Activated CD4-positive, alpha-beta T cell treated with anti-CD3 and anti-CD28 coated beads, Interleukin-2, amount 10 ng/mL, durations not matched to agents 7 days and 5 days (primary cell): ENCODE results near the gene PLCB3. TPM values are rescaled to one million over a fixed set of nuclear protein-coding genes. Genes with fewer than 3 reads are reported as not detected.

Experiments
- CTCF ChIA-PET: fragments of 350-600 bp; sonication (Branson Sonifier 250); formaldehyde crosslinking; loops from one replicate; lab custom pipeline; 2021; ENCODE audit warnings: antibody characterized with exemption; lab: Charles Lee
- POLR2A ChIA-PET: fragments of 350-600 bp; sonication (Branson Sonifier 250); formaldehyde crosslinking; loops from one replicate; lab custom pipeline; 2021; ENCODE audit warnings: antibody characterized with exemption; lab: Charles Lee
- DNase-seq: peaks from one replicate; pipeline ENCODE4 v3.0.0-alpha.2; 2020
- H3K27ac Mint-ChIP-seq: one replicate; pipeline ENCODE4 v1.8.0; 2021; ENCODE audit warnings: mild to moderate bottlenecking, moderate library complexity, mixed read lengths
- H3K27me3 Mint-ChIP-seq: one replicate; pipeline ENCODE4 v1.8.0; 2021; ENCODE audit warnings: mixed read lengths
- H3K36me3 Mint-ChIP-seq: one replicate; pipeline ENCODE4 v1.8.0; 2021; ENCODE audit warnings: low read depth, mixed read lengths
- H3K4me1 Mint-ChIP-seq: one replicate; pipeline ENCODE4 v1.8.0; 2021; ENCODE audit warnings: mixed read lengths
- H3K4me3 Mint-ChIP-seq: one replicate; pipeline ENCODE4 v1.8.0; 2021; ENCODE audit warnings: mild to moderate bottlenecking, moderate library complexity, mixed read lengths
- H3K9me3 Mint-ChIP-seq: one replicate; pipeline ENCODE4 v1.8.0; 2021; ENCODE audit warnings: mixed read lengths
- total RNA-seq, 2 experiments: library from RNA; stranded (reverse); gene quantifications; one replicate each; pipeline ENCODE4 v1.2.3, GENCODE V29; 2021

The PLCB3 gene
- total RNA-seq, 2 experiments from 2014 or later, result 11.6 to 12.4 TPM

GRCh38 chr11:64297699-64298358 lies 46.5 kb downstream of the PLCB3 start:
- no peaks in the 10 kb centered on the region for H3K36me3 Mint-ChIP-seq
- peaks cover 22% of the 10 kb centered on the region for H3K4me1 Mint-ChIP-seq
- CTCF ChIA-PET, result interaction anchor here (2.0 kb wide), 1 partner anchor 12 kb away, joined by 6 read pairs; the partner anchor contains the start of gene GPR137
- POLR2A ChIA-PET, result no interaction called here
- H3K27ac Mint-ChIP-seq, result no peak overlapping the region
- no peak overlapping the region for H3K4me3 Mint-ChIP-seq
- DNase-seq, result no peak
- H3K9me3 Mint-ChIP-seq, result no peaks in the 10 kb centered on the region
- peaks cover 79% of the 10 kb centered on the region for H3K27me3 Mint-ChIP-seq

GRCh38 chr11:64298966-64299846 lies 47.9 kb downstream of the PLCB3 start:
- no peaks in the 10 kb centered on the region for H3K9me3 Mint-ChIP-seq
- H3K27ac Mint-ChIP-seq, result peak overlapping the region; percentile 54
- H3K4me3 Mint-ChIP-seq, result peak overlapping the region; percentile 25
- no peaks in the 10 kb centered on the region for H3K36me3 Mint-ChIP-seq
- H3K4me1 Mint-ChIP-seq, result peaks cover 33% of the 10 kb centered on the region
- peaks cover 65% of the 10 kb centered on the region for H3K27me3 Mint-ChIP-seq
- no peak for DNase-seq
- ChIA-PET CTCF (interaction anchor here (1.0 to 2.0 kb wide), 2 partner anchors 10 to 13 kb away, joined by 3 to 6 read pairs; partner anchors contain the start of gene GPR137), POLR2A (no interaction called here)

GRCh38 chr11:64299847-64300648 lies 48.7 kb downstream of the PLCB3 start, which contains the start of gene CATSPERZ:
Gene CATSPERZ, plus strand, starts transcription at chr11:64300358. Its CDS starts 53 bp downstream, at chr11:64300411.
- peak within 1 kb of the TSS; percentile 53 for H3K4me3 Mint-ChIP-seq
- H3K27ac Mint-ChIP-seq, result peak within 1 kb of the TSS; percentile 46
- ChIA-PET CTCF (interaction anchor here (0.7 to 5.8 kb wide), 17 partner anchors 9 to 105 kb away, joined by 3 to 92 read pairs (median 5); partner anchors contain the start of genes BAD, DNAJC4, FERMT3 and GPR137), POLR2A (no interaction called here)
- peaks cover 59% of the 10 kb centered on the region for H3K27me3 Mint-ChIP-seq
- H3K4me1 Mint-ChIP-seq, result peaks cover 36% of the 10 kb centered on the region
- no peaks in the 10 kb centered on the region for H3K9me3 Mint-ChIP-seq
- H3K36me3 Mint-ChIP-seq, result no peaks in the 10 kb centered on the region
- peak; percentile 20 for DNase-seq

GRCh38 chr11:64303109-64304031 lies 52.0 kb downstream of the PLCB3 start:
- ChIA-PET POLR2A (interaction anchor here (0.7 kb wide), 1 partner anchor 32 kb away, joined by 3 read pairs; no protein-coding TSS in a partner anchor), CTCF (interaction anchor here (0.7 to 5.8 kb wide), 29 partner anchors 8 to 118 kb away, joined by 3 to 92 read pairs (median 6); partner anchors contain the start of genes BAD, FERMT3, GPR137 and KCNK4)
- Mint-ChIP-seq H3K36me3 (peaks cover 10% of the 10 kb centered on the region), H3K9me3 (no peaks in the 10 kb centered on the region), H3K27ac (peak overlapping the region; percentile 41), H3K4me3 (no peak overlapping the region), H3K4me1 (peaks cover 42% of the 10 kb centered on the region), H3K27me3 (peaks cover 25% of the 10 kb centered on the region)
- DNase-seq, result no peak

GRCh38 chr11:64304032-64304315 lies 52.6 kb downstream of the PLCB3 start:
- peaks cover 42% of the 10 kb centered on the region for H3K4me1 Mint-ChIP-seq
- H3K9me3 Mint-ChIP-seq, result no peaks in the 10 kb centered on the region
- H3K36me3 Mint-ChIP-seq, result peaks cover 10% of the 10 kb centered on the region
- peak overlapping the region; percentile 98 for H3K27ac Mint-ChIP-seq
- H3K4me3 Mint-ChIP-seq, result peak overlapping the region; percentile 82
- ChIA-PET POLR2A (interaction anchor here (0.7 kb wide), 1 partner anchor 33 kb away, joined by 3 read pairs; no protein-coding TSS in a partner anchor), CTCF (interaction anchor here (0.7 to 5.8 kb wide), 28 partner anchors 8 to 151 kb away, joined by 3 to 92 read pairs (median 6); partner anchors contain the start of genes BAD, FERMT3, GPR137 and KCNK4)
- peaks cover 19% of the 10 kb centered on the region for H3K27me3 Mint-ChIP-seq
- DNase-seq, result no peak

- H3K4me1 Mint-ChIP-seq, result peaks cover 44% of the 10 kb centered on the region
- peak overlapping the region; percentile 82 for H3K4me3 Mint-ChIP-seq
- H3K27me3 Mint-ChIP-seq, result peaks cover 18% of the 10 kb centered on the region
- CTCF ChIA-PET, result interaction anchor here (0.7 to 5.8 kb wide), 38 partner anchors 9 to 360 kb away, joined by 3 to 92 read pairs (median 4); partner anchors contain the start of genes BAD, FERMT3, GPR137 and KCNK4
- H3K9me3 Mint-ChIP-seq, result no peaks in the 10 kb centered on the region
- peak; percentile 95 for DNase-seq
- peak overlapping the region; percentile 98 for H3K27ac Mint-ChIP-seq
- POLR2A ChIA-PET, result interaction anchor here (0.5 to 0.9 kb wide), 5 partner anchors 12 to 87 kb away, joined by 3 read pairs; partner anchors contain the start of gene TRMT112
- peaks cover 11% of the 10 kb centered on the region for H3K36me3 Mint-ChIP-seq
Observed at GRCh38 chr11:64304316-64305072, 53.2 kb downstream of the PLCB3 start.

- Mint-ChIP-seq H3K4me3 (peak within 1 kb of the TSS; percentile 87), H3K27ac (peak within 1 kb of the TSS; percentile 98), H3K4me1 (peaks cover 44% of the 10 kb centered on the region), H3K27me3 (peaks cover 12% of the 10 kb centered on the region), H3K9me3 (no peaks in the 10 kb centered on the region), H3K36me3 (peaks cover 11% of the 10 kb centered on the region)
- peak; percentile 100 for DNase-seq
- POLR2A ChIA-PET, result interaction anchor here (0.8 to 0.9 kb wide), 3 partner anchors 12 to 88 kb away, joined by 3 read pairs; partner anchors contain the start of gene TRMT112
- CTCF ChIA-PET, result interaction anchor here (0.7 to 5.8 kb wide), 26 partner anchors 9 to 360 kb away, joined by 3 to 92 read pairs (median 4); partner anchors contain the start of genes BAD, FERMT3, GPR137 and KCNK4
Observed at GRCh38 chr11:64305075-64305690, 53.9 kb downstream of the PLCB3 start, which contains the start of gene ESRRA. Gene ESRRA, plus strand, starts transcription at chr11:64305524. Its CDS starts 1,656 bp downstream, at chr11:64307180.

GRCh38 chr11:64305691-64306562 lies 54.6 kb downstream of the PLCB3 start:
- Mint-ChIP-seq H3K36me3 (peaks cover 11% of the 10 kb centered on the region), H3K4me1 (peaks cover 39% of the 10 kb centered on the region), H3K27ac (peak overlapping the region; percentile 92), H3K4me3 (peak overlapping the region; percentile 87), H3K9me3 (no peaks in the 10 kb centered on the region), H3K27me3 (peaks cover 5% of the 10 kb centered on the region)
- ChIA-PET CTCF (interaction anchor here (0.5 to 5.8 kb wide), 11 partner anchors 11 to 361 kb away, joined by 3 to 92 read pairs (median 14); partner anchors contain the start of genes BAD, FERMT3, GPR137 and KCNK4), POLR2A (no interaction called here)
- peak; percentile 80 for DNase-seq

GRCh38 chr11:64306563-64306875 lies 55.2 kb downstream of the PLCB3 start:
- Mint-ChIP-seq H3K9me3 (no peaks in the 10 kb centered on the region), H3K36me3 (peaks cover 11% of the 10 kb centered on the region), H3K27me3 (peaks cover 4% of the 10 kb centered on the region), H3K4me1 (peaks cover 40% of the 10 kb centered on the region), H3K27ac (peak overlapping the region; percentile 92), H3K4me3 (peak overlapping the region; percentile 87)
- DNase-seq, result no peak
- CTCF ChIA-PET, result interaction anchor here (0.5 to 5.3 kb wide), 2 partner anchors 11 to 27 kb away, joined by 3 to 35 read pairs; partner anchors contain the start of genes PRDX5 and TRMT112
- POLR2A ChIA-PET, result no interaction called here
